DMS153 treated with DMSO at 0.1 percent for 48 hours (cell line): Measurements from ENCODE around the gene KATNB1.
"Not testable (repeated sequence)": the region's sequence is repeated elsewhere in the genome, so short reads cannot be mapped to it uniquely, and the experiment has no call there.

Source experiments
- DNase-seq: peaks from one replicate; lab custom pipeline; 2025; ENCODE audit not compliant: unreplicated experiment; lab: John Stamatoyannopoulos, UW

Gene KATNB1

DNA sequence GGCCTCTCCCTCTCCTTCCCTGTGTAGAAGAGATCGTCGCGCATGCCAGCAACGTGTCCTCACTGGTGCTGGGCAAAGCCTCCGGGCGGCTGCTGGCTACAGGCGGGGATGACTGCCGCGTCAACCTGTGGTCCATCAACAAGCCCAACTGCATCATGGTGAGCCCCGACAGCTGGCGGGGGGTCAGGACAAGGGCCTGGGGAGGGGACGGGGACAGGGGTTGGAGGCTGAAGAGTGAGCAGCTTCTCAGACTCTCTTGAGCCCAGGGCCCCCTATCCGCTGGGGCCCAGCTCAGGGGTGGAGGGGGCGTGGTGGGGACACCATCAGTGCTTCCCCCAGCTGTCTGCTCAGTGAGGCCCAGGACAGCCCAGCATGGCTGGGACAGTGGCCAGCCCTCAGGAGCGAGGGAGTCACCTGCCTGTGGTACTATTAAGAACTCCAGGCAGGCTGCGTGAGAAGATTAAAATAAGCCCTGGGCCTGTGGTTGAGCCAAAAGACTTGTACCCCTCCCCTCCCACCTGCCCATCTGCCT, 6.2 kb downstream of the KATNB1 start:
- DNase-seq: no peak

DNA sequence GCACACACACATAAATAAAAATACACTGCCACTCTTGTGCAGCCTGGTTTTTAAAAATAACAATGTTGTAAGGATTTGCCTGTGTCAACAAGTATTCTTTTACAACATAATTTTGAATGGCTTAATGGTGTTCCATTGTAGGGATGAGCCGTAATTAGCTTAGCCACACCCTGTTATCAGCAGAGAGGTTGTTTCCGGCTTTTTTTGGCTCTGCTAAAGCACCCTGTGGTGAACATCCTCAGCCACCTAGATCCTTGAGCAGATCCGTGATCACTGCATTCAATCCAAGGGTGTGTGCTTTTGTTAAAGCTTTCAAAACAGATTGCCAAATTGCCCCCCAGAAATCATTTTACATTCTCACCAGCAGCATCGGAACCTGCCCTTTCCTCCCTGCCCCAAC, 7.0 kb downstream of the KATNB1 start:
- DNase-seq: peak; percentile 39

DNA sequence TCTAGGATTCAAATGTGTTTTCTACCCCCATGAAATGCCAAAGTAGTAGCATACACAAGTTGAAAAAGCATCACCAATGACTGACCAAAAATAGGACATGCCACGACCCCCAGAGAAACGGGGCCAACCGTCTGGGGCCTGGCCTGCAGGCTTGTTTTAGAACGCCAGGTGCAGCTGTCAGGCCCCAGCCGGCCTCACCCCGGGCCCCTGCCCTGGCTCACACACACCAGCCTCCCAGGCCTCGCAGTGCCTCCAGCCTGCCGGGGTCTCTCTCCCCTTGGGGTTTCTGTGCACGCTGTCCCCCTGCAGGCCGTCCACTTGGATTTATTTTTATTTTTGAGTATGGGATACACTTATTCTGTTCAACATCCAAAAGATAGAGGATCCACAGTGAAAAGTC, 7.9 kb downstream of the KATNB1 start:
- no peak for DNase-seq

DNA sequence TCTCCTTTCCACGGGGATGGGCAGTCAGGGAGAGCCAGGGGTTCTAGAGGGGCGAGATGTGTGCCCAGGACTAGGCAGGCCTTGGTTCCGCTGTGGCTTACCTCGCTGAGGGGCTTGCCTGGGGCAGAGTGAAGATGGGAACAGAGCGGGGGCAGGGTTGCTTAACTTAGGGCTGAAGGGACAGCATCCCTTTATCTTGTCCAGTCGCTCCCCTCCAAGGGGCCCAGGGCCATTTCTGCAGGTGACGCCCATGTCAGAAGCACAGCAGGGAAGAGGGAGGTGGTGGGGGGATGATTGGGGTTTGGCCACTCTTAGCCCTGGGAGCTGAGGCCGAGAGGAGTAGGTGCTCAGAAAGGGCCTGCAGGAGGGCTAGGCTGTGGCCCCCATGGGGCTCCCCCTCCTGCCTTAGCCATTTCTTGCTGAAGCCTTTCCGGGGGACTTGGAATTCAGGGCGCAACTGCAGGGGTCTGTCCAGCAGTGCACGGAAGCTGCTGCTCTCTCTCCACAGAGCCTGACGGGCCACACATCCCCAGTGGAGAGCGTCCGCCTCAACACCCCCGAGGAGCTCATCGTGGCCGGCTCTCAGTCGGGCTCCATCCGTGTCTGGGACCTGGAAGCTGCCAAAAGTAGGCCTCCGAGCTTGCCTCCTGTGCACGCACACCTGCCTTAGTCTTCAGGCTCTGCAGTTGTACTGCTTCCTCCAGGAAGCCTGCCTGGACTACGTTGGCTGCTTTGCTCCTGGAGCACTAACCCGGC, 8.5 kb downstream of the KATNB1 start:
- DNase-seq: no peak

DNA sequence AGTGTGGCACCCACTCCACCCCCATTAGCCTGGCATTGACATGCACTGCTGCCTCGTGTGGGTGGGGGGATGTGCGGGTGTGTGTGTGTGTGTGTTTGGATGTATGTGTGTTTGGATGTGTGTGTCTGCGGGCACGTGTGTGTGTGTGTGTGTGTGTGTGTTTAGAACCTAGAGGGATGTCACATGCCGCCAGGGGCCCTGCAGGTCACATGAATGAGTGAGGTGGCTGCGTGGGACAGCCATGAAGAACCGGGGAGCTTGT, 9.0 kb downstream of the KATNB1 start:
- no peak for DNase-seq

DNA sequence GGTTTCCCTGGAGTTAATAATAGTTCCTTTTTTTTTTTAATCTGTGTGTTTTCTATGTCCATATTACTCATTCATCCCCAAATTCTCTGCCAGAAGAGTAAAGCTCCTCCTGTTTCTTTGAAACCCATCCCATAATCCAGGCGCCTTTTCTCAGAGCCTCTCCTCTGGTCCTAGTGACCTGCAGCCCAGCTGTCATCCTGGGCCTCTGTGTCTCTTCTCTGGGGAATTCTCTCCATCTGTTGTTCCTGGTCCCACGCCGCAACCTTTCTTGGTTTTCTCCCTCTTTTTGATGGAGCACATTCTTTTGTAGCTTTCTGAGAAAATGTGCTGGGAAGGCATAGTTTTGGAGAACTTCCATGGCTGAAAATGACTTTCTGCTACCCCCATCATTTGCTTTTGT, 10.2 kb downstream of the KATNB1 start:
- DNase-seq: no peak

DNA sequence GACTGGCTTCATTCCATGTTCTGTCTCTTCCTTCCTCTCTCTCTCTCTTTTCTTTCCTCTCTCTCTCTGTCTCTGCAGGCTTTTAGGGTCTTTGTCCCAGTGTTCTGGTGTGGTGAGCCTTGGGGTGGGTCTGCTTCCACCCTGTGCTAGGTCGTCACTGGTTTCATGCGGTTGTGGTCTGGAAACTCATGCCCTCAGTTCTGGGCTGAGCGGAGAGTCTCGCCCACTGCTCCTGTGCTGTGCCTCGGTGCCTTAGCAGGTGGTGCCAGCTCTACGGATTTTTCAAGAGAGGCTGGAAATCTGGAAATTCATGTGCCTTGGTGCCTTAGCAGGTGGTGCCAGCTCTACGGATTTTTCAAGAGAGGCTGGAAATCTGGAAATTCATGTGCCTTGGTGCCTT, 10.7 kb downstream of the KATNB1 start:
- not testable (repeated sequence) for DNase-seq

DNA sequence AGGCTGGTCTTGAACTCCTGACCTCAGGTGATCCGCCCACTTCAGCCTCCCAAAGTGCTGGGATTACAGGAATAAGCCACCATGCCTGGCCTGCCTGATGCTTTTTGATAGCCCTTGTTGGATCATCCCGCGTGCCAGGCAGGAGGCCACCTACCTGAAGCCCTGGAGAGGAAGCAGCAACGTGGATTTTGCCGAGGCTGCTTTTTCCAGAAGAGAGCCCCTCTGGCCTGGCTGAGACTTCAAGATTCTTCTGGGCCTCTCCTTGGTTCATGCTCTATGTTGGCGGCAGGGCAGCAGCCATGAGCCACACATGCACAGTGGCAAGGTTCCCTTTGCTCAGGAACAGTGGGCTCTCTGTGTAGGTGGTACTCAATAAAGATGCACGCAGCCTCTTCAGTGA, 11.5 kb downstream of the KATNB1 start:
- DNase-seq: no peak

DNA sequence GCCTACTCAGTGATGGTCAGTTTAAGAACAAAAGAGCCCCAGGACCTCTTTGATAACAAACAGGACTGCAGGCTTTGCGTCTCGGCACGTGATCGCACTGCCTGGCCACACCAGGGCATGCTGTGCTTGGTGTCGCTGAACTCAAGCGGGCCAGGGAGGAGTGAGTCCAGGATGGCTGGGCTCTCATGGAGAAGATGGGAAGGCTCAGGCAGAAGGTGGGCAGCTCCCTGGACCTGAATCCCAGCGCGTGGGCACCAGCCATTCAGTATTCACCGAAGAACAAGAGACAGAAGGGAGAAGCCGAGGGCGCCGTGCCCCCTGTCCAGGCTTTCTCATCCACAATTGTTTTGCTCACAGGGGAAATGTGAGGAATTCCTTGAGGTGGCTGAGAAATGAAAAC, 11.9 kb downstream of the KATNB1 start:
- no peak for DNase-seq

DNA sequence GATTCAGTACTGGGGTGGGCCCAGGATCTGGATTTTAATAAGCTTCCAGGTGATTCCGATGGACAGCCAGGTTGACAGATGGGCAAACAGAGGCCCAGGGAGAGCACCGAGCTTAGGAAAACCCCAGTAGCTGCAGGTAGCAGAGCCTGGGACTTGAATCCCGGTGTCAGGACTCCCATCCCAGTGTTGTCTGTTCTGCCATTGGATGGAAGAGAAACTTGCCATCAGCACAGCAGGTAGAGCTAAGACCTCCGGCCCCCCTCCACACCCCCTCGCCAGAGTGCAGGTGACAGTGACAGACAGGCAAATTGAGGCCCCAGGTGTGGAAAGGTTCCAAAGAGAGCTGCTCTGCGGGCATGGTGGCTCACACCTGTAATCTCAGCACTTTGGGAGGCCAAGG, 12.4 kb downstream of the KATNB1 start:
- no peak for DNase-seq

DNA sequence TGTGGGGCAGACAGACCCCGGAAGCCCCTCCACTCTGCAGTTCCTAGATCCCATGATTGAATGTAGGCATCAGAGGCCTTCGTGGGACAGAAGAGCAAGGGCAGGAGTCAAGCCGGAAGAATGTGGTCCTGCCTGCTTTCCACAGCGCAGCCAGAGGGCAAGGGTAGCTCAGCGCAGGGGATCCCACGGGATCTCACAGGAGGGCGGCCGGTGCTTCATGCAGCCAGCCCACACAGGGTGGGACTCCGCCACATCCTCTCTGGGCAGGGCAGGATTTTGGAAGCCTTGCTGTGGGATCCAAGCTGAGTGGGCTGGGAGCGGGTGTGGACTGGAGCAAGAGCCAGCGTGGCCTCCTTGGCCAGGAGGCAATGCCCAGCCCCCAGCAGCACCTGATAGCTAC, 13.0 kb downstream of the KATNB1 start:
- DNase-seq: no peak

DNA sequence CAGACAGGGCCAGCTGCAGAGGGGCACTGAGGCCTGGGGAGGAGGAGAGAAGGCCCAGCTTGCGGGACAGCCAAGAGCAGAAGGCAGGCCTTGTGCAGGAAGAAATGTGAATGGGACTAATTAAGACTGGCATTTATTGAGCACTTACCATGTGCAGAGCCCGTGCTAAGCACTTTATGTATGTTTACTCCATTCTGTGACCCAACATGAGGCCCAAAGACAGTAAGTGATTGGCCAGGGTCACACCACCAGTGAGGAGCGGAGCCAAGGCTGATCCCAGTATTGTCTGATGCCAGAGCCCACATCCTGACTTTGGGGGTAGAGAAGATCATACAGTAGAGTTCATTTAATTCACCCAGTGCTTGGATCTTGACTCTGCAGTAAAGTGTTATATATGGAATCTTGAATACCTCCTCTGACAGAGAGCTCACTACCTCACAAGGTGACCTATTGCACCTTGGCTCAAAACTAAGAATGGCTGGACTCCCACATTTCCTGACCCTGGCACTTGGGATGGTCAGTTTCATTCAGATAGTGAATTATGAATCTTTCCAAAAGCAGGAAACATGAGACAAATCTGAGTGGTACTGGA, 13.6 kb downstream of the KATNB1 start:
- DNase-seq: no peak

DNA sequence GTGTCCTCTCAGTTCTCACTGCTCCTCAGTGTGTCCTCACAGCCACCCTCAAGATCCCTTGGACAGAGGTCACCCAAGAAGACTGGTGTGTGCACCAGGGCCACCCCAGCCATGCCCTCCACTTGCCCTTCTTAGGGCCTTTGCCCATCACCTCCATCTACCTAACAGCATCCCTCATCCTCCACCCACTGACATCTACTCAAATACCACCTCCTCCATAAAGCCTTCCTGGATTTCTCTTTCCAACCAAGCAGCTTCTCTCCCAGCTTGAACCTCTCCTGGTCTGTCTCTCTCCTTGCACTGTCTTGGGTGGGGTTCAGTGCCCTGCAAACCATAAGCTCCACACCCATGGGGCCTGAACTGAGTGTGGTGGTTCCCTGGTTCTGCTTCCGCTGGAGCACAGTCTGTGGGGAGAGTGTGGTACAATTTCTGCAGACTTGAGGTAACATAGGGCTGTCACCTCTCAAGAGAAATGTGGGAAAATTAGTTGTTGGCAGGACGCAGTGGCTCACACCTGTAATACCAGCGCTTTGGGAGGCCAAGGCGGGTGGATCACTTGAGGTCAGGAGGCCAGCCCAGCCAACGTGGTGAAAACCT, 14.4 kb downstream of the KATNB1 start:
- no peak for DNase-seq

DNA sequence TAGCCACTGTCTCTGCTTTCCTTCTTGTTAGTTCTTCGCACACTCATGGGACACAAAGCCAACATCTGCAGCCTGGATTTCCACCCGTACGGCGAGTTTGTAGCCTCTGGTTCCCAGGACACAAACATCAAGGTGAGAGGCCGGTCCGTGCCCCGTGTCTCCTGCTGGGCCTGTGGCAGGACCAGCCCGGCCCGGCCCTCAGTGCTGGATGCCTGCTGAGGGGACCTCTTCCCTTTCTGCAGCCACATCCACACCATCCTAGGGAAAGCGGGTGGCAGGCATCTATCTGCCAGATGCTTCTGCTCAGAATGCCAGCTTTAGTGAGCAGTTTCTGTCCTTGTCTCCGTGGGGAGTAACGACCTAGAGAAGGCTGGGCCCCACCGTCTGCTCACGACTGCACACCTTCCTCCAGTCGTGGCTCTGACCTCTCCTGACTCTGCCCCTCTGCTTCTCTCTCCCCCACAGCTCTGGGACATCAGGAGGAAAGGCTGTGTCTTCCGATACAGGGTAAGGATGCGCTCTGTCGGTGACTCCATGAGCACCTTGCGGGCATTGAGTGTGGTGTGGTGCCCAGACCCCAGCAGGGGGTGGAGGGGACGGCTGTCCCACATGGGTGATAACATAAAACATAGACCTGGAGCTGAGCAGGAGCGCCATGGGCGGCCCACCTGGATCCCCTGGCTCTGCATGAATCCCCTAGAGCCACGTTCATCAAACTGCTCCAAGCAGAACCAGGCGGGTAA, 15.4 kb downstream of the KATNB1 start:
- no peak for DNase-seq

DNA sequence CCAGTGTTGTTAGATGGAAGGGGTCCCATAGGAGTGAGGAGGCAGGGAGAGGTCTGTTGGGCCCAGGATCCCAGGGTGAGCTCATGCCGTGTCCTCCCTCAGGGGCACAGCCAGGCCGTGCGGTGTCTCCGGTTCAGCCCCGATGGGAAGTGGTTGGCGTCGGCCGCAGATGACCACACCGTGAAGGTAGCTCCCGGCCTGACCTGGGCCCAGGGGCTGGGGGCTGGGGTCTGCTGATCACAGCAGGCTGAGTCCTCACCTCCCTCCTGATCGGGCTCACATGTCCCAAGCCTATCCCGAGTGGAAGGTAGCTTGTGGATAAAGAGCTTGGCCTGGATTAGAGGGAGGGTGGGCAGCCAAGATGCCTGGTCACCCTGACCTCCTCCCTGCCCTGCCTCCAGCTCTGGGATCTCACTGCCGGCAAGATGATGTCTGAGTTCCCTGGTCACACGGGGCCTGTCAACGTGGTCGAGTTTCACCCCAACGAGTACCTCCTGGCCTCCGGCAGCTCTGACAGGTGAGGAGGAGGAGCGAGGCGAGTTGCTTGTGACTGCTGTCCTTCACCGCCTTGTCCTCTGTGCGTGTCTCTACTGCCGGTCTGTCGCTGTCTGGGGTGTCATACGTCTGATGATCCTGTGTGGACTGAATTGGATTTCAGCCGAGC, 16.1 kb downstream of the KATNB1 start:
- no peak for DNase-seq

DNA sequence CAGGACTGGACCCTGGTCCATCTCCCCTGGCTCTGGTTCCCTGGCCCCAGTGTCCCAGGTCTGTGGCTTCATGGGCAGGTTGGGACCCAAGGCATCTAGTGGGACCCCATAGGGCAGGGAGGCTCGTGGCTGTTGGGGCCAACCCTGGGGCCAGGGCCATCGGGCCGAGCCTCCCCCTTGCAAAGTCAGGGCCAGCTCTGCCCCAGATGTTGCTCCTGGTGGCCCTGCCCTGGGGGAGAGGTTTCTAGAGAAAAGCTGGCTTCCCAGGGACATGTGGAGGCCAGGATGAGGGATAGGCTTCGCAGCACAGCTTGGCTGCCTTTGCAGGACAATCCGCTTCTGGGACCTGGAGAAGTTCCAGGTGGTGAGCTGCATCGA, 16.6 kb downstream of the KATNB1 start:
- DNase-seq: no peak

DNA sequence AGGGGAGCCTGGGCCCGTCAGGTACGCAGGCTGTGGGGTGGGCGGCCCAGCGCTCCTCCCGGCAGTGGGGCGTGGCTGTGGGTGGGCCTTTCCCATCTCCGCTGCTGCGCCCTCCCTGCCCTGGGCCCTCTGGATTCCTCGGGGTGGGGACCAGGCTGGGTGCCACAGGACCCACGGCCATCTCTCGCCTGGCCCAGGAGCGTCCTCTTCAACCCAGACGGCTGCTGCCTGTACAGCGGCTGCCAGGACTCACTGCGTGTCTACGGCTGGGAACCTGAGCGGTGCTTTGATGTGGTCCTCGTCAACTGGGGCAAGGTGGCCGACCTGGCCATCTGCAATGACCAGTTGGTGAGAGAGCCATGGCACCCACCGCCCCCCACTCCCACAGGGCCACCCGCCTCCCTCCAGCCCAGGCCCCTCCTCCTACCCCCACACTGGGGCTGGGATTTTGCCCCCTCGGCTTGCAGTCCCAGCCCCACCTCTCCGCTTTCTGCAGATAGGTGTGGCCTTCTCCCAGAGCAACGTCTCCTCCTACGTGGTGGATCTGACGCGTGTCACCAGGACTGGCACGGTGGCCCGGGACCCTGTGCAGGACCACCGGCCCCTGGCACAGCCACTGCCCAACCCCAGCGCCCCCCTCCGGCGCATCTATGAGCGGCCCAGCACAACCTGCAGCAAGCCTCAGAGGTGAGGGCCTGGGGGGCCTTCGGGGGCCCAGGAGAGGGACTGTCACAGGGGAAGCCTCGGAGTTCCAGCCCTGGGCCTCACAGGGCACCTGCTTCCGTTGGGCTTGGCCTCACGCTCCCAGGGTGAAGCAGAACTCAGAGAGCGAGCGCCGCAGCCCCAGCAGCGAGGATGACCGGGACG, 17.2 kb downstream of the KATNB1 start:
- DNase-seq: no peak

DNA sequence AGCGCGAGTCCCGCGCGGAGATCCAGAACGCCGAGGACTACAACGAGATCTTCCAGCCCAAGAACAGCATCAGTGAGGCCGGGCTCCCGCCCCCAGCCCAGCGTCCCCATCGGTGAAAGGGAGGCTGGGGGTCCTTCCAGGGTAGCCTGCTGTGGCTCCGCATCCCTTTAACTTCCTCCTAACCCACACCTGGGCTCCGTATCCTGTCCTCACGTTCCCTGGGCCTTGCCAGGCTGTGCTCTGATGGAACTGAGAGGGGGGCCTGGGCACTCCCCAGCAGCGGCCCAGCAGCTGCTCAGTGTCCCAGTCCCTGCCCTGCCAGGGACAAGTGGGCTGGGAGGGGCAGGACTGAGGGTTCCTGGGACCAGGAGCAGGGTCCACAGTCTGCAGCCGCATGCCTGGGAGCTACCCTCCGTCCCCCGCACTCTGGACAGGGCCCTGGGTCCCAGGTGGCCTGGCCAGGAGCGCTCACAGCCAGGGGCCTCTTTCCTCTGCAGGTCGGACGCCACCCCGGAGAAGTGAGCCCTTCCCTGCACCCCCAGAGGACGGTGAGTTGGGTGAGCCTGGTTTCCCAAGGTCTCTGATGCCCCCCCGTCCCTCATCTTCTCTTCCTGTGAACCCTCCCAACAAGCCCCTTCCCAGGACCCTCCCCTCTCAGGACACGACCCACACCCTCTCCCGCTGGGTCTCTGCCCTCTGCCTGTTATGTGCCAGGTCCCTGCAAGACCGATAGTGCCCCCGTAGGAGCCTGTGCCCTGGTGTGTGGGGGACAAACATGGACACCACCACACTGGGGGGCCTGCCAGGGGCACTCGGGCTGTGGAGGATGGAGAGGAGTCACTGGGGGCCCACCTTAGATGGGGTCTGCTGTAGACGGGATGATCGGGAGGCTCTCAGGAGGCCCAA, 18.1 kb downstream of the KATNB1 start:
- DNase-seq: no peak

DNA sequence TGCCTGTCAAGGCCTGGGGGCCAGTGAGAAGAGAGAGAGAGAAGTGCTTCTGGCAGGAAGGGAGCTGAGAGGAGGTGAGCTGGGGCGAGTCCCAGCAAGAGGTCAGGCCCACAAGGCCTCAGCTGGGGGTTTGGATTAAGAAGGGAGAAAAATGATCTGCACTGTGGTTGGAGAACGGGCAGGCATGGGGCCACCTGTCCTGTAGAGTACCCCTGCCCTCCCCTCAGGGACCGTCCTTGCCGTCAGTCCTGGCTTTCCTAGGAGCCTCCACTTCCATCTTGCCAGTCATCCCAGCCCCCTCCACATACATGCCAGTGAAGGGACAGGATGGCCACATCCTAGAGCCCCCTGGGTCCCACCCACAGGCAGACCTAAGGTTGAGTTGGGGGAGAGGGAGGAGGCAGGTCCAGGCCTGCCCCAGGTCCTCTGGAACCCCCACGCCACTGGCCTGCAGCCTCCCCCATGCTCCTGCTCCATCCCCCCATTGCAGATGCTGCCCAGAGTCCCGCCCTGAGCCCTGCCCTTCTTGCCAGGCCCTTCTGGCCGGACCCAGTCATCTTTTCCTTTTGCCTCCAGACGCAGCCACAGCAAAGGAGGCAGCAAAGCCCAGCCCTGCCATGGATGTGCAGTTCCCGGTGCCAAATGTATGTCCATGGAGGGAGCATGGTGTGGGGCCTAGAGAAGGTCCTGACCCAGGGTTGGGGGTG, 18.9 kb downstream of the KATNB1 start:
- no peak for DNase-seq
